ENCODE measurements around the gene PSMD14. TPM values are rescaled to one million over a fixed set of nuclear protein-coding genes. Genes with fewer than 3 reads are reported as not detected.

Gene PSMD14
- total RNA-seq, 1 experiment from 2014 or later = 118 TPM

- H3K4me2 ChIP-seq (ENCODE audit: low read length) = no peak overlapping the region
- ChIA-PET RAD21 (ENCODE audit: low non-redundant PET in 1 of 2, low total read pairs in 2 of 2, uncharacterized antibody in 2 of 2, unreplicated experiment in 2 of 2) (no interaction called here), CTCF (no interaction called here), POLR2A (no interaction called here)
- no peaks in the 10 kb centered on the region for H3K27me3 ChIP-seq (ENCODE audit: insufficient read depth, low read length)
- no peaks in the 10 kb centered on the region for H3K36me3 ChIP-seq (ENCODE audit: control insufficient read depth in 1 of 2, insufficient read depth in 2 of 2, low read length in 2 of 2)
- ATAC-seq (no peak), DNase-seq (ENCODE audit: low read depth, low spot score) (no peak)
- H3K27ac ChIP-seq (ENCODE audit: low read depth, low read length) = no peak overlapping the region
- no peaks in the 10 kb centered on the region for H3K79me2 ChIP-seq (ENCODE audit: insufficient read depth, low read length)
- H3K4me1 ChIP-seq (ENCODE audit: control insufficient read depth in 1 of 2, insufficient read depth in 2 of 2, low read length in 2 of 2) = no peaks in the 10 kb centered on the region
- no peaks in the 10 kb centered on the region for H4K20me1 ChIP-seq (ENCODE audit: insufficient read depth)
- no peaks in the 10 kb centered on the region for H3K9me3 ChIP-seq (ENCODE audit: control insufficient read depth in 1 of 2, insufficient read depth in 1 of 2, low read depth in 1 of 2, low read length in 2 of 2)
- no peak overlapping the region for H2AFZ ChIP-seq (ENCODE audit: low read depth, low read length, poor library complexity, severe bottlenecking)
- no peak overlapping the region for H3K9ac ChIP-seq (ENCODE audit: low read length)
- no TSS peak for BruUV-seq (replicated peaks)
- intact Hi-C loops (cut with micrococcal nuclease) = no loop called here
- H3K9me2 ChIP-seq (ENCODE audit: insufficient read depth) = no peaks in the 10 kb centered on the region
- TF ChIP-seq, protein P1, sequence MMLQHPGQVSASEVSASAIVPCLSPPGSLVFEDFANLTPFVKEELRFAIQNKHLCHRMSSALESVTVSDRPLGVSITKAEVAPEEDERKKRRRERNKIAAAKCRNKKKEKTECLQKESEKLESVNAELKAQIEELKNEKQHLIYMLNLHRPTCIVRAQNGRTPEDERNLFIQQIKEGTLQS (IDR thresholded peaks at IDR 0.05) = no peak
- no peak for TF ChIP-seq EZH2 (IDR thresholded peaks at IDR 0.05)
- TF ChIP-seq YY1 (IDR thresholded peaks at IDR 0.05; ENCODE audit: extremely low read depth, insufficient replicate concordance, low read depth, low read length) = no peak
- TF ChIP-seq SRF (IDR thresholded peaks at IDR 0.05; ENCODE audit: low read depth) = no peak
- no peak for TF ChIP-seq EGR1 (IDR thresholded peaks at IDR 0.05; ENCODE audit: low read depth)
- TF ChIP-seq, protein P2, sequence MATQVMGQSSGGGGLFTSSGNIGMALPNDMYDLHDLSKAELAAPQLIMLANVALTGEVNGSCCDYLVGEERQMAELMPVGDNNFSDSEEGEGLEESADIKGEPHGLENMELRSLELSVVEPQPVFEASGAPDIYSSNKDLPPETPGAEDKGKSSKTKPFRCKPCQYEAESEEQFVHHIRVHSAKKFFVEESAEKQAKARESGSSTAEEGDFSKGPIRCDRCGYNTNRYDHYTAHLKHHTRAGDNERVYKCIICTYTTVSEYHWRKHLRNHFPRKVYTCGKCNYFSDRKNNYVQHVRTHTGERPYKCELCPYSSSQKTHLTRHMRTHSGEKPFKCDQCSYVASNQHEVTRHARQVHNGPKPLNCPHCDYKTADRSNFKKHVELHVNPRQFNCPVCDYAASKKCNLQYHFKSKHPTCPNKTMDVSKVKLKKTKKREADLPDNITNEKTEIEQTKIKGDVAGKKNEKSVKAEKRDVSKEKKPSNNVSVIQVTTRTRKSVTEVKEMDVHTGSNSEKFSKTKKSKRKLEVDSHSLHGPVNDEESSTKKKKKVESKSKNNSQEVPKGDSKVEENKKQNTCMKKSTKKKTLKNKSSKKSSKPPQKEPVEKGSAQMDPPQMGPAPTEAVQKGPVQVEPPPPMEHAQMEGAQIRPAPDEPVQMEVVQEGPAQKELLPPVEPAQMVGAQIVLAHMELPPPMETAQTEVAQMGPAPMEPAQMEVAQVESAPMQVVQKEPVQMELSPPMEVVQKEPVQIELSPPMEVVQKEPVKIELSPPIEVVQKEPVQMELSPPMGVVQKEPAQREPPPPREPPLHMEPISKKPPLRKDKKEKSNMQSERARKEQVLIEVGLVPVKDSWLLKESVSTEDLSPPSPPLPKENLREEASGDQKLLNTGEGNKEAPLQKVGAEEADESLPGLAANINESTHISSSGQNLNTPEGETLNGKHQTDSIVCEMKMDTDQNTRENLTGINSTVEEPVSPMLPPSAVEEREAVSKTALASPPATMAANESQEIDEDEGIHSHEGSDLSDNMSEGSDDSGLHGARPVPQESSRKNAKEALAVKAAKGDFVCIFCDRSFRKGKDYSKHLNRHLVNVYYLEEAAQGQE (IDR thresholded peaks at IDR 0.05; ENCODE audit: low read depth) = no peak
- no peak for TF ChIP-seq TCF7L2 (IDR thresholded peaks at IDR 0.05; ENCODE audit: borderline replicate concordance, extremely low read depth, insufficient read depth, insufficient read length)
- no peak for TF ChIP-seq EZH2phosphoT487 (IDR thresholded peaks at IDR 0.05; ENCODE audit: borderline replicate concordance)
- no peak for TF ChIP-seq ZBTB33 (IDR thresholded peaks at IDR 0.05; ENCODE audit: extremely low read depth, insufficient replicate concordance, low read length)
- no peak for TF ChIP-seq SIN3A (IDR thresholded peaks at IDR 0.05; ENCODE audit: low read depth)
- TF ChIP-seq, protein P3, sequence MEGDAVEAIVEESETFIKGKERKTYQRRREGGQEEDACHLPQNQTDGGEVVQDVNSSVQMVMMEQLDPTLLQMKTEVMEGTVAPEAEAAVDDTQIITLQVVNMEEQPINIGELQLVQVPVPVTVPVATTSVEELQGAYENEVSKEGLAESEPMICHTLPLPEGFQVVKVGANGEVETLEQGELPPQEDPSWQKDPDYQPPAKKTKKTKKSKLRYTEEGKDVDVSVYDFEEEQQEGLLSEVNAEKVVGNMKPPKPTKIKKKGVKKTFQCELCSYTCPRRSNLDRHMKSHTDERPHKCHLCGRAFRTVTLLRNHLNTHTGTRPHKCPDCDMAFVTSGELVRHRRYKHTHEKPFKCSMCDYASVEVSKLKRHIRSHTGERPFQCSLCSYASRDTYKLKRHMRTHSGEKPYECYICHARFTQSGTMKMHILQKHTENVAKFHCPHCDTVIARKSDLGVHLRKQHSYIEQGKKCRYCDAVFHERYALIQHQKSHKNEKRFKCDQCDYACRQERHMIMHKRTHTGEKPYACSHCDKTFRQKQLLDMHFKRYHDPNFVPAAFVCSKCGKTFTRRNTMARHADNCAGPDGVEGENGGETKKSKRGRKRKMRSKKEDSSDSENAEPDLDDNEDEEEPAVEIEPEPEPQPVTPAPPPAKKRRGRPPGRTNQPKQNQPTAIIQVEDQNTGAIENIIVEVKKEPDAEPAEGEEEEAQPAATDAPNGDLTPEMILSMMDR (IDR thresholded peaks at IDR 0.05 in 2 of 3, conservative IDR thresholded peaks at IDR 0.05 in 1 of 3; ENCODE audit: borderline replicate concordance in 1 of 3, insufficient read depth in 1 of 3, low read depth in 2 of 3, low read length in 2 of 3) = no peak
- no peak for TF ChIP-seq RAD21 (IDR thresholded peaks at IDR 0.05; ENCODE audit: low read depth)
- no peak overlapping the region for H3K4me3 ChIP-seq (replicated peaks in 1 of 2; ENCODE audit: low read depth in 1 of 2, low read length in 2 of 2)
Measured at GRCh38 chr2:161424394-161424769, 116.2 kb downstream of the PSMD14 start.

Data from HCT116 (cell line).